ENCODE results near the gene CIAO3.

CIAO3 gene

DNA sequence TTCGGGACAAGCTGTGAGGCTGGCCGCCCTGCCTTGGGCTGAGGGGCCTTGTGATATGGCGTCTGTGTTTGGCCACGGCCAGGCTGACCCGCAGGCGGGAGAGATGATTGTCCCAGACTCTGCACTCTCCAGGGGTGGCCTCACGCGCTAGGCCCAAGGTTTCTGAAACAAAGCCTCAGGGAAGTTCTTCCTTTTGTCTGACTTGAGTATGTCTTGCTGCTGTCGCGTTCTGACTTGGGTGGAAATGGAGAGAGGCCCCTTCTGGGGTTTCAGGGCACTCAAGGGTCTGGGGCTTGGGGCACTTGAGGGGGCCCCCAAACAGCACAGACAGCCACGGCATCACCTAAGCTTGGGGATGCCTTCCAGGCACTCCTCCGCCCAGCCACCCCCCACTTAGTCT lies 29.7 kb downstream of the CIAO3 start:
- TF ChIP-seq ZFX (IDR thresholded peaks at IDR 0.05; ENCODE audit: borderline replicate concordance), result no peak
- TF ChIP-seq, protein P1, sequence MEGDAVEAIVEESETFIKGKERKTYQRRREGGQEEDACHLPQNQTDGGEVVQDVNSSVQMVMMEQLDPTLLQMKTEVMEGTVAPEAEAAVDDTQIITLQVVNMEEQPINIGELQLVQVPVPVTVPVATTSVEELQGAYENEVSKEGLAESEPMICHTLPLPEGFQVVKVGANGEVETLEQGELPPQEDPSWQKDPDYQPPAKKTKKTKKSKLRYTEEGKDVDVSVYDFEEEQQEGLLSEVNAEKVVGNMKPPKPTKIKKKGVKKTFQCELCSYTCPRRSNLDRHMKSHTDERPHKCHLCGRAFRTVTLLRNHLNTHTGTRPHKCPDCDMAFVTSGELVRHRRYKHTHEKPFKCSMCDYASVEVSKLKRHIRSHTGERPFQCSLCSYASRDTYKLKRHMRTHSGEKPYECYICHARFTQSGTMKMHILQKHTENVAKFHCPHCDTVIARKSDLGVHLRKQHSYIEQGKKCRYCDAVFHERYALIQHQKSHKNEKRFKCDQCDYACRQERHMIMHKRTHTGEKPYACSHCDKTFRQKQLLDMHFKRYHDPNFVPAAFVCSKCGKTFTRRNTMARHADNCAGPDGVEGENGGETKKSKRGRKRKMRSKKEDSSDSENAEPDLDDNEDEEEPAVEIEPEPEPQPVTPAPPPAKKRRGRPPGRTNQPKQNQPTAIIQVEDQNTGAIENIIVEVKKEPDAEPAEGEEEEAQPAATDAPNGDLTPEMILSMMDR (IDR thresholded peaks at IDR 0.05), result no peak
- H3K27ac ChIP-seq, result no peak overlapping the region

DNA sequence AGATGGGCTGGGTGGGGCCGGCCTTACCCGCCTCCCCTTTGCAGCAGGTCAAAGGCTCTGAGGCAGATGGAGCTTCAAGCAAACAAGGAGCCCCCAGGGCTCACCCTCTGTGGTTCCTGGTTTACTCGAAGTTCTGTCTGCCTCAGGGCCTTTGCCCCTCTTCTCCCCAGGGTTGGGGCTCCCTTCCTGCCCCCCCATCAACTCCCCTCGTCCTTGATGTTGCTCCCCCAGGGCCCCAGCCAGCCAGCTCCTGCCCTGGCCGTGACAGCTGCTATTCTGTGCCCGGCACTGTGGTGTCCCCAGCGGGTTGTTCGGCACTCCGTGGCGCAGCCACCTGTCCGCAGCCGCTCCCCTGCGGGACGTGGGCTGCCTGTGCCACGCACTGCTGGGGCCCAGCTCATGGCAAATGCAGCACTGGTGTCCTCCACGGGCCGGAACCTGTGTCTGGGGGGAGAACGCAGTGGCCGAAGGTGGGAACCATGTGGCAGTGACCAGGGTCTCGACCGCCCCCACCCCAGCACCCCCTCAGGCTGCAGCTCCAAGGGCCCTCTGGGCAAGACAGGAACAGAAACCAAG lies 30.2 kb downstream of the CIAO3 start:
- H3K27ac ChIP-seq, result no peak overlapping the region
- TF ChIP-seq, protein P1 (IDR thresholded peaks at IDR 0.05), result no peak
- TF ChIP-seq ZFX (IDR thresholded peaks at IDR 0.05; ENCODE audit: borderline replicate concordance), result no peak

- TF ChIP-seq, protein P1 (IDR thresholded peaks at IDR 0.05), result no peak
- no peak for TF ChIP-seq ZFX (IDR thresholded peaks at IDR 0.05; ENCODE audit: borderline replicate concordance)
- 0 out of 2 replicates have a peak overlapping the region, but pooled peaks have one; percentile 23 for H3K27ac ChIP-seq
Observed at GRCh38 chr16:709566-710499, 31.0 kb downstream of the CIAO3 start.

DNA sequence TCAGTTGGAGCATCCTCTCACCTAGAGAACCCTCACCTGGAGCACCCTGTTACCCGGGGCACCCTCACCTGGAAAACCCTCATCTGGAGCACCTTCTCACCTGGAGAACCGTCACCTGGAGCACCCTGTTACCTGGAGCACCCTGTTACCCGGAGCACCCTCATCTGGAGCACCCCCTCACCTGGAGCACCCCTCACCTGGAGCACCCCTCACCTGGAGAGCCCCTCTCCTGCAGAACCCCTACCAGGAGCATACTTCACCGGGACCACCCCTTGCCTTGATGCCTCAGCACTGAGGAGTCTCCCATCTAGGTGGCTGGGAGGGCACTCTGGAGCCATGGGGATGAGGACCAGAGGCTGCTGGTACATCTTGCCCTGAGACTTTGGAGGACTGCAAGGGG lies 31.8 kb downstream of the CIAO3 start:
- TF ChIP-seq, protein P1 (IDR thresholded peaks at IDR 0.05), result no peak
- TF ChIP-seq ZFX (IDR thresholded peaks at IDR 0.05; ENCODE audit: borderline replicate concordance), result no peak
- H3K27ac ChIP-seq, result no peak overlapping the region

- TF ChIP-seq, protein P1 (IDR thresholded peaks at IDR 0.05), result no peak
- TF ChIP-seq ZFX (IDR thresholded peaks at IDR 0.05; ENCODE audit: borderline replicate concordance), result no peak
- no peak overlapping the region for H3K27ac ChIP-seq
Observed at GRCh38 chr16:708019-708418, 32.8 kb downstream of the CIAO3 start.

GRCh38 chr16:707062-707538 lies 33.7 kb downstream of the CIAO3 start:
- no peak for TF ChIP-seq ZFX (IDR thresholded peaks at IDR 0.05; ENCODE audit: borderline replicate concordance)
- TF ChIP-seq, protein P1 (IDR thresholded peaks at IDR 0.05), result no peak
- H3K27ac ChIP-seq, result peak overlapping the region; percentile 90

Measured in 22Rv1 (cell line).